Measurements from ENCODE around the gene AFF3.
A peak's percentile ranks its signal among the peaks of the same experiment; 100 is the strongest.

Gene AFF3

GRCh38 chr2:99711144-99711543, 431.2 kb downstream of the AFF3 start:
- Histone ChIP-seq H3K36me3 (ENCODE audit: control insufficient read depth, low read length) (no peaks in the 10 kb centered on the region), H3K27ac (ENCODE audit: low read depth, low read length) (no peak overlapping the region), H4K20me1 (ENCODE audit: control insufficient read depth, insufficient read depth, low read depth, low read length) (no peaks in the 10 kb centered on the region), H3K4me1 (ENCODE audit: control insufficient read depth, low read length) (peaks cover 49% of the 10 kb centered on the region), H3F3A (ENCODE audit: control insufficient read depth, insufficient read depth) (peaks cover 17% of the 10 kb centered on the region), H3K4me3 (ENCODE audit: low read length) (no peak overlapping the region), H3K79me2 (ENCODE audit: control insufficient read depth, low read length) (no peaks in the 10 kb centered on the region), H3K9me3 (ENCODE audit: control insufficient read depth, insufficient read depth, low read length) (no peaks in the 10 kb centered on the region), H3K4me2 (ENCODE audit: low read length) (no peak overlapping the region), H3K27me3 (ENCODE audit: control insufficient read depth, low read length) (no peaks in the 10 kb centered on the region), H3K9me2 (replicated peaks; ENCODE audit: control insufficient read depth, low read length) (no peaks in the 10 kb centered on the region)
- TF ChIP-seq EZH2phosphoT487 (IDR thresholded peaks at IDR 0.05; ENCODE audit: borderline replicate concordance, low read length) (no peak), CTCF (IDR thresholded peaks at IDR 0.05; ENCODE audit: low read depth, low read length, poor library complexity, severe bottlenecking) (no peak)

GRCh38 chr2:99710721-99711120, 431.7 kb downstream of the AFF3 start:
- H3K27me3 ChIP-seq (ENCODE audit: control insufficient read depth, low read length): no peaks in the 10 kb centered on the region
- H3K4me3 ChIP-seq (ENCODE audit: low read length): no peak overlapping the region
- H3K9me2 ChIP-seq (replicated peaks; ENCODE audit: control insufficient read depth, low read length): no peaks in the 10 kb centered on the region
- H3K4me1 ChIP-seq (ENCODE audit: control insufficient read depth, low read length): peaks cover 53% of the 10 kb centered on the region
- H4K20me1 ChIP-seq (ENCODE audit: control insufficient read depth, insufficient read depth, low read depth, low read length): no peaks in the 10 kb centered on the region
- H3K36me3 ChIP-seq (ENCODE audit: control insufficient read depth, low read length): no peaks in the 10 kb centered on the region
- H3K27ac ChIP-seq (ENCODE audit: low read depth, low read length): no peak overlapping the region
- H3K9me3 ChIP-seq (ENCODE audit: control insufficient read depth, insufficient read depth, low read length): no peaks in the 10 kb centered on the region
- no peaks in the 10 kb centered on the region for H3K79me2 ChIP-seq (ENCODE audit: control insufficient read depth, low read length)
- TF ChIP-seq EZH2phosphoT487 (IDR thresholded peaks at IDR 0.05; ENCODE audit: borderline replicate concordance, low read length): no peak
- no peak for TF ChIP-seq CTCF (IDR thresholded peaks at IDR 0.05; ENCODE audit: low read depth, low read length, poor library complexity, severe bottlenecking)
- peaks cover 17% of the 10 kb centered on the region for H3F3A ChIP-seq (ENCODE audit: control insufficient read depth, insufficient read depth)
- no peak overlapping the region for H3K4me2 ChIP-seq (ENCODE audit: low read length)

DNA sequence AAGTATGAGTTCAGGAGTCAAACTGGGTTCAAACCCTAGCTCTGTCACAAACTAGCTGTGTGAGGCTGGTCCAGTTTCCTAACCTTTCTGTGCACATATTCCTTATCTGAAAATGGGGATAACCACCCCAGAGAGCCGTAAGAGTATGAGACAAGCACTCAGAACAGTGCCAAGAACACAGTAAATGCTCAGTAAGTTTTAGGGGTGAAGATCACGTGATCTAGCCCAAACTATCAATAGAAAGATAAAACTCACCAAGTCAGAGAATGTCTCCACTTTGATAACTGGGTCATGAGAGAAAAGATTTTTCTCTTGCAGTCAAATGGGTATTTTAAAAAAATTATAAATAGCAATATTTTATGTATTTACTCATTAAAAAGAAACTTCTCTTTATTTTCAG, 433.2 kb downstream of the AFF3 start:
- no peaks in the 10 kb centered on the region for H3K27me3 ChIP-seq (ENCODE audit: control insufficient read depth, low read length)
- no peaks in the 10 kb centered on the region for H3K9me3 ChIP-seq (ENCODE audit: control insufficient read depth, insufficient read depth, low read length)
- TF ChIP-seq EZH2phosphoT487 (IDR thresholded peaks at IDR 0.05; ENCODE audit: borderline replicate concordance, low read length) (no peak), CTCF (IDR thresholded peaks at IDR 0.05; ENCODE audit: low read depth, low read length, poor library complexity, severe bottlenecking) (no peak)
- peaks cover 64% of the 10 kb centered on the region for H3K4me1 ChIP-seq (ENCODE audit: control insufficient read depth, low read length)
- no peaks in the 10 kb centered on the region for H3K9me2 ChIP-seq (replicated peaks; ENCODE audit: control insufficient read depth, low read length)
- H3K4me2 ChIP-seq (ENCODE audit: low read length): peak overlapping the region; percentile 80
- no peaks in the 10 kb centered on the region for H4K20me1 ChIP-seq (ENCODE audit: control insufficient read depth, insufficient read depth, low read depth, low read length)
- H3K36me3 ChIP-seq (ENCODE audit: control insufficient read depth, low read length): peaks cover 8% of the 10 kb centered on the region
- H3K27ac ChIP-seq (ENCODE audit: low read depth, low read length): peak overlapping the region; percentile 86
- H3K79me2 ChIP-seq (ENCODE audit: control insufficient read depth, low read length): no peaks in the 10 kb centered on the region
- H3K4me3 ChIP-seq (ENCODE audit: low read length): 0 out of 2 replicates have a peak overlapping the region, but pooled peaks have one; percentile 62
- peaks cover 17% of the 10 kb centered on the region for H3F3A ChIP-seq (ENCODE audit: control insufficient read depth, insufficient read depth)
